Hindlimb muscle (tissue), 1 donor: ENCODE data around the gene YTHDC2. TPM values are rescaled to one million over a fixed set of nuclear protein-coding genes. Genes with fewer than 3 reads are reported as not detected.
A peak's percentile ranks its signal among the peaks of the same experiment; 100 is the strongest.

Source experiments
- DNase-seq: peaks from one replicate; pipeline ENCODE4 v3.0.0-alpha.2; 2013
- polyA plus RNA-seq: library from polyadenylated mRNA; unstranded; fragments of 120-200 nt; gene quantifications from one replicate; pipeline ENCODE4 v1.2.1, GENCODE V29; 2013; ENCODE audit not compliant: insufficient read length

YTHDC2 gene
- 17.4 TPM for polyA plus RNA-seq

GRCh38 chr5:113513384-113514288 is at the start of gene YTHDC2:
TSS of gene YTHDC2 (plus strand) at chr5:113513694. CDS start at chr5:113513896, 202 bp downstream.
- peak; percentile 90 for DNase-seq

DNA sequence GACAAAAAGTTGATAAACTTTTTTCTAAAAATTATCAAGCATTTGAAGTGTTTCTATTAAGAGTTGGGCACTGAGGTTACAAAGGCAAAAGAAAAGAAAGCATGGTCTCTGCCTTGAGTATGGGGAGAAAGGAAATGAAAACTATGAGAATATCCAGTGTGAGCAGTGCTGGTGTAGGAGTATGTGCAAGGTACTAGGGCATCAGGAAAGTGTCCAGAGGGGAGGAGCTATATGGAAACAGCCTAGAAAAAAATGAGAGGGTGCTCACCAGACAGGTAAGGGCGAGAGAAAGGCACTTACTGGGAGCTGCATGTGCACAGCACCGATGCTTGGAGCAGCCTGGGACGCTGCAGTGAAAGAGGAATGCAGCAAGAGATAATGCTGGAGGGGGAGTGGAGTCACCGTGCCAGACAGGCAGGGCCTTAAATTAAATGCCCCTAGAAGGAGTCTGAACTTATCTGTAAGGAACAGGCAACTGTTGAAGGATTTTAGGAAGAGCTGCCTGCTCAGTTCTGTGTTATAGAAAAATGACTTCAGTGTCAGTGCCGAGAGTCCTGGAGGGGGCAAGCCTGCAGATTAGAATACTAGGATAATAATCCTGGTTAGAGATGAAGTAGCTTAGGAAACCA is 39.3 kb upstream of the YTHDC2 start:
- DNase-seq, result no peak

DNA sequence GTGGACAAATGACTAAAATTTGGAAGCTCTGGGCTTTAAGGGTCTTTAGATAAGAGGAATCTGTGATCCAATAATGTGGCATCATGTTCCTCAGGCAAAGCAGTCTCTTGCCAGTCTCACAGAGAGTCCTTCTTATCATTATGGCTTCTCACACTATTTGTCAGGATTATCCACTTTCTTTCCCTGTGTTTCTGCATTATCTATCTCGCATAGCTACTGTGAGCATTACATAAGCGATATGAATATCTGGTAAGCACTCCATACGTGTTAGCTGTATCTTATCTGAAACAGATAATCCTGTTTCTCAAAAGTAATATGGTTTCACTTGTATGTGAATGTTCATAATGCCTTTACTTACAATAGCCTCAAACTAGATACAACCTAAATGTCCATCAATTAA is 34.8 kb upstream of the YTHDC2 start:
- no peak for DNase-seq

DNA sequence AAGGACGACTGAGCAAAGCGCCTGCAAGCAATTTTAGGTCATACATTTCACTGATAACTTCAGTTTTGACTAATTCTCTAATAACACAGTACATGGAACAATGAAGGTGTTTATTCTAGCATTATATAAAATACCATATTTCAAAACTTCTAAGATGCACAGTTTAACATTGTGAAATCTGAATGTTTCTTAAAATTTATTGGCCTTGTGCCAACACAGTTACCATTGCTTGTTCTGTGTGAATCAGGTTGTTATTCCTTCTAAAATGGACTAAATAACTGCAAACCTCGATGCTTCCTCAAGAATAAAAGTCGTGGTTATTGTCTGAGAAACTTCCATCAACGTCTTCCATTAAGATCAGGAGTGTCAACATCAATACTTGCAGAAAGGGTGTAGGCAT is 33.3 kb upstream of the YTHDC2 start:
- DNase-seq, result no peak

GRCh38 chr5:113487416-113487780 is 26.1 kb upstream of the YTHDC2 start:
- no peak for DNase-seq

DNA sequence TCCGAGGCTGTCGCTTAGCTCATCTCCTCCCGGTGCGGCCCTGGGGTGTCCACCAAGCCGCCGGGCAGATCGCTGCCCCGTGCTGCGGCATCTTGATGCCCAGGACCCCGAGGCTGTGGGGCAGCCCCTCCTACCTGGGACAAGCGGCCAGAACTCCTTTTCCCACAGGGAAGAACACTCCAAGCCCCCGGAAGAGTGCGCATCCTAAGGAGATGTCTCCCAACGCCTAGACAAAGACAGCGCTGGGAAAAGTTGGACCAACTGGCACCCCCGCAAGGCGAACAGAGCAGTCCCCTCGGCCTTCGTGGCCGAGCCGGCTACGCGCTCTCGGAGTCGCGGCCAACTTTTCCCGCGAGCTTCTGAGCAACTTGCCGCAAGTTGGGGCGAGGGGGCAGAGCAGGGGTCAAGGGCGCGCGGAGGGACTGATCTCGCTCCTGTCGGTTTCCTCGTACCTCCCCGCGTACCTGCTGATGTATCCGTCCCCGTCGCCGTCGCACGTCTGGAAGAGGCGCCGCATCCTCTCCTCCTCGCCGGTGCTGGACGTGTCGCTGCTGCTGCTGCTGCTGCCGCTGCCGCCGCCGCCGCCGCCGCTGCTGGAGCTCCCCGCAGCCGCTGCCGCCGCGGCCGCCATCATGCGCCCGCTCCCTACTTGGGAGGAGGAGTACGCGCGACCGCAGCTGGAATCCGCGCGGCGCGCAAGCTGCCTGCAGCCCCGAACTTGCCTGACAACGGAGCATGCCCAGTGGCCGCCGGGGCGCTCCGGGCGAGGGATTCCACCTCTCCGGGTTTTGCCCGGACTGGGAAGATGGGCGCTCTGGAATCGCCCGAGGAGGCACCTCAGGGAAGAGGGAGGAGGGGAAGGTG is 25.5 kb upstream of the YTHDC2 start, which contains the start of gene MCC:
Gene MCC, minus strand, starts transcription at position 673 of the 864 bp plus-strand sequence.
- peak; percentile 72 for DNase-seq

DNA sequence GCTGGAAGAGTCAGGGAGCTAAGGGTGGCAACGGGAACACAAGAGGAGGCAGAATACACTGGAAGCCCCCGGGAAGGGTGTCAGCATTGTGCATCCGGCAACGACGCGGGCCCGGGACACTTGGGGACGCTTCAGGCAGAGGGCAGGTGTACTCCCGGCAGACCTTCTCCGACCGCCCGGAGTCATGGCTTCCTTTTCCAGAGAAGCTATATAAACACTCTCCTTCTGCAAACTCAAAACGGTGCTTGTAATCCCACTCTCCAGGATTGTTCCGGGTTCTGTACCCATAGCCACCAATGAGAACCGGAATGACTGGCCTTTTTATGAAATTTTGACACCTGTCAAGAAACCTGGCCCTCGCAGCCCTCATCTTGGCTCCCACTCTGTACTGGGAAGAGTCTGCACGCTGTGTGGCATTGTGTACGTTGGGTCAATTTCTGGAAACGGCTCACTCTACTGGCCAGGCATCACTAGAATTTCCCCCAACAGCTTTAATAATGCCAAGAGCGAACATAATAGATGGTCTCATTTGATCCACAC is 24.8 kb upstream of the YTHDC2 start:
- no peak for DNase-seq

- no peak for DNase-seq
These were observed 24.2 kb upstream of the YTHDC2 start for GRCh38 chr5:113489299-113489698.

- no peak for DNase-seq
These were observed 23.2 kb upstream of the YTHDC2 start for GRCh38 chr5:113490317-113490716.

DNA sequence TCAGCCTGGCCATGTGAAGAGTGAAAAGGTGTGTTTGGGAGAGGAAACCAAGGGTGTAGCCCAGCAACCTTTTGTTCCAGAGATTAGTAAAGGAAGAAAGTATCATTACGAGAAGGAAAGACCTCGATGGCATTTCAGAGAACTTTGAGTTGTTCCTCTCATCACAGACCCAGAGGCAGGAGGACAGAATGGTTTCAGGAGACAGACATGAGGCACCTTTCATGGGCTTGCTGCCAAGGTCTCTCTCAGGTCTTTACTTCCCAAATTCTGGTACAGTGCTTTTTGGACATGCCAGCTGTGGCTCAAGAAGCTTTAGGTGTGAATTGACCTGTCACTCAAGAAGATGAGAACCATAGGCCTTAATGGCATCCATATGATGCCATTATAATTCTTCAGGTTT is 22.5 kb upstream of the YTHDC2 start:
- DNase-seq, result no peak

- DNase-seq, result no peak
These were observed 20.0 kb upstream of the YTHDC2 start for GRCh38 chr5:113493446-113493845.

- no peak for DNase-seq
These were observed 18.1 kb upstream of the YTHDC2 start for GRCh38 chr5:113495422-113495841.

GRCh38 chr5:113502073-113502472 is 11.4 kb upstream of the YTHDC2 start:
- DNase-seq, result no peak

- no peak for DNase-seq
These were observed 10.3 kb upstream of the YTHDC2 start for GRCh38 chr5:113503146-113503545.

- no peak for DNase-seq
These were observed 8.3 kb upstream of the YTHDC2 start for GRCh38 chr5:113505181-113505580.

- DNase-seq, result no peak
These were observed 5.9 kb upstream of the YTHDC2 start for GRCh38 chr5:113507601-113508000.

DNA sequence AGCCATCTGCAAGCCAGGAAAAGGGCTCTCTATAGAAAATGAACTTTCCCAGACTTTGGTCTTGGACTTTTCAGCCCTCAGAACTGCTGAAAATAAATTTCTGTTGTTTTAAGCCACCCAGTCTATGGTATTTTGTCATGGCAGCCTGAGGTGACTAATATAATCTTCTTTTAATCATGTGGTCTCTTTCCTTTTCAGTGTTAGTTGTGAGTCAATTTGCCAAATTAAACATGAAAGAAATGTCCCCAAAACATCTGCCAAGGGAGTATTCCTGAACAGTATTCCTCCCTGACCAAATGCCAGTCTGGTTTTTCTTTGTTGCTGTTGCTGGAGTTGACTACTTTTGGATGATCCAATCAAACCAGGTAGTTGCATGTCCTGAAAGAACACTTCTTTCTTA is 4.7 kb upstream of the YTHDC2 start:
- DNase-seq, result no peak

GRCh38 chr5:113510836-113511451 is 2.5 kb upstream of the YTHDC2 start:
- peak; percentile 21 for DNase-seq

GRCh38 chr5:113512341-113512740 is 1.2 kb upstream of the YTHDC2 start:
- DNase-seq, result no peak

- peak; percentile 27 for DNase-seq
These were observed 768 bp downstream of the YTHDC2 start for GRCh38 chr5:113514289-113514635.

DNA sequence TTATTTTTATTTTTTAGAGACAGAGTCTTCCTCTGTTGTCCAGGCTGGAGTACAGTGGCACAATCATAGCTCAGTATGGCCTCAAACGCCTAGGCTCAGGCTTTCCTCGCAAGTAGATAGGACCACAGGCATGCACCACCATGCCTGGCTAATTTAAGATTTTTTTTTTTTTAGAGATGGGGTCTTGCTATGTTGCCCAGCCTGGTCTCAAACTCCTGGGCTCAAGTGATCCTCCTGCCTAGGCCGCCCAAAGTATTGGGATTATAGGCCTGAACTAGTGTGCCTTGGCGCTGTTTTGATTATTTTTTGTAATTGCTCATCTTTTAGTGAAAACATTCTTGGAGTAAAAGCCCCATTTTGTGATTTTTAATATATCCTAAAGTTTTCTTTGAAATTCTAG is 5.4 kb downstream of the YTHDC2 start:
- DNase-seq, result no peak

DNA sequence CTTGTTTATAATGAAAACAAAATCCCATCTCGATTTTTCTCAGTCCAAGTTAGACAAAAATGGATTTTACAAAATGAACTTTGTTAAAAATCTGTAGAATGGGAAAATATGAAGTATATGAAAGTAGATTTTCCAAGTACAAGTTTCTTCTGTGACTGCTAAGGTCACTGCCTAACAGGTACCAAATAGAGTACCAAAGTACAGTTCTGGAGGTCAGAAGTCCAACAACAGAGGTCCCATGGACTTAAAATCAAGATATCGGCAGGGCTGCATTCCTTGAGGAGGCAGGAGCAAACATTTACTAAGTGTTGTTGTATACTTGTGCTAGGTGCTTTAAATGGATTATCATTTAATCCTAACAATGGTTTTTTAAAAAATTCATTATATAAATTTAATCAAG is 5.9 kb downstream of the YTHDC2 start:
- DNase-seq, result no peak
